H1 (cell line): ENCODE results near the gene SURF1. TPM values are rescaled to one million over a fixed set of nuclear protein-coding genes. Genes with fewer than 3 reads are reported as not detected.

Source experiments
- CBX5 ChIP-seq: fragments of 300-800, 300-1000 bp; sonication (generic); IDR thresholded peaks from 2 replicates; pipeline ENCODE4 v1.7.1; 2016; ENCODE audit warnings: antibody characterized with exemption, low read length, low read depth
- CEBPB ChIP-seq: IDR thresholded peaks from 2 replicates; pipeline ENCODE4 v1.6.1; 2012; ENCODE audit warnings: low read depth, low read length
- CTBP2 ChIP-seq: IDR thresholded peaks from 2 replicates; pipeline ENCODE4 v1.7.0; 2011; ENCODE audit warnings: borderline replicate concordance, mild to moderate bottlenecking, moderate library complexity, mixed read lengths, low read length; ENCODE audit not compliant: insufficient read depth, insufficient read length
- E2F6 ChIP-seq: IDR thresholded peaks from 2 replicates; pipeline ENCODE4 v1.6.1; 2012; ENCODE audit warnings: inconsistent platforms
- HDAC6 ChIP-seq: IDR thresholded peaks from one replicate; pipeline ENCODE4 v1.7.1; 2012; ENCODE audit warnings: low read depth, mild to moderate bottlenecking, inconsistent platforms, low read length, moderate library complexity
- KDM1A ChIP-seq: fragments of 200-600, 300-600 bp; sonication (generic); IDR thresholded peaks from 2 replicates; pipeline ENCODE4 v1.7.1; 2016; ENCODE audit warnings: mild to moderate bottlenecking, low read length, borderline replicate concordance
- polyA plus RNA-seq, 7 experiments: library from polyadenylated mRNA; depleted of rRNA in 3 of 7; stranded (reverse) in 5 of 7; unstranded in 2 of 7; fragments of >200 nt in 5 of 7; fragments of 200-250 nt in 2 of 7; gene quantifications; 1 replicate in 5 of 7; 2 replicates in 1 of 7; 4 replicates in 1 of 7; pipeline versions ENCODE4 v1.2.1 to v1.2.3, GENCODE V29; 2011 to 2013; ENCODE audit warnings: missing spikeins in 2 of 7, mixed read lengths in 2 of 7
- total RNA-seq: library from RNA; stranded (reverse); fragmentation: NEBNext Ultra II Directional; extraction: Animal tissue kit (Norgen Biotek cat#: 25700); gene quantifications from 2 replicates; pipeline ENCODE4 v1.2.1, GENCODE V29; 2021
- TF ChIP-seq, protein P1 (sequence below), 3 experiments: IDR thresholded peaks; 1 replicate in 2 of 3; 2 replicates in 1 of 3; pipeline versions ENCODE4 v1.5.1 to v1.6.1; 2011; ENCODE audit warnings: low read length in 3 of 3, mild to moderate bottlenecking in 3 of 3, inconsistent platforms in 2 of 3, low read depth in 1 of 3, moderate library complexity in 1 of 3; ENCODE audit not compliant: insufficient read depth in 1 of 3; ENCODE audit errors: control extremely low read depth in 1 of 3
- TF ChIP-seq, protein P2 (sequence below): IDR thresholded peaks from 2 replicates; pipeline ENCODE4 v1.6.1; 2012; ENCODE audit warnings: inconsistent platforms

SURF1 gene
- total and polyA plus RNA-seq, 2 of the 8 experiments (the other 6 are each of a cell fraction or from before 2014, with no cell fraction given), result 43.1 to 44.7 TPM

DNA sequence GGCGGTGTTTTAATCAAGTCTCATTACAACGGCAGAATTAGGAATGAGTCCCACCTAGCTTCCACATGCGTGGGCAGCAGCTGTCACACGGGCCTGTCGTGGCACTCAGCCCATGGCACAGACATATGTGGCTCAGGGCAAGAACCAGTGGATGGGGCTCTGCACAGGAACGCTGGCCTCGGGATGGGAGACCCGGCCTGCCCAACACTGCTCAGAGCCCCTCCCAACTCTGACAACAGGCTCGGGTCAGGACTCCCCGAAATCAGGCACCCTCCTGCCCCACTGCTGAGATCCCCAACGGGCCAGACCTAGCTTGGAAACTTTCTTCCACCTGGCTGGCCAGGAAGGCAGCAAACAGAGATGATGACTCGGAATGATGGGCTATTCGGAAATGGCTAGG is 15.4 kb downstream of the SURF1 start (continued):
- TF ChIP-seq, protein P1, sequence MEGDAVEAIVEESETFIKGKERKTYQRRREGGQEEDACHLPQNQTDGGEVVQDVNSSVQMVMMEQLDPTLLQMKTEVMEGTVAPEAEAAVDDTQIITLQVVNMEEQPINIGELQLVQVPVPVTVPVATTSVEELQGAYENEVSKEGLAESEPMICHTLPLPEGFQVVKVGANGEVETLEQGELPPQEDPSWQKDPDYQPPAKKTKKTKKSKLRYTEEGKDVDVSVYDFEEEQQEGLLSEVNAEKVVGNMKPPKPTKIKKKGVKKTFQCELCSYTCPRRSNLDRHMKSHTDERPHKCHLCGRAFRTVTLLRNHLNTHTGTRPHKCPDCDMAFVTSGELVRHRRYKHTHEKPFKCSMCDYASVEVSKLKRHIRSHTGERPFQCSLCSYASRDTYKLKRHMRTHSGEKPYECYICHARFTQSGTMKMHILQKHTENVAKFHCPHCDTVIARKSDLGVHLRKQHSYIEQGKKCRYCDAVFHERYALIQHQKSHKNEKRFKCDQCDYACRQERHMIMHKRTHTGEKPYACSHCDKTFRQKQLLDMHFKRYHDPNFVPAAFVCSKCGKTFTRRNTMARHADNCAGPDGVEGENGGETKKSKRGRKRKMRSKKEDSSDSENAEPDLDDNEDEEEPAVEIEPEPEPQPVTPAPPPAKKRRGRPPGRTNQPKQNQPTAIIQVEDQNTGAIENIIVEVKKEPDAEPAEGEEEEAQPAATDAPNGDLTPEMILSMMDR (IDR thresholded peaks at IDR 0.05; ENCODE audit: control extremely low read depth in 1 of 3, insufficient read depth in 1 of 3, low read depth in 1 of 3, low read length in 3 of 3), result no peak
- TF ChIP-seq E2F6 (no peak), CEBPB (no peak), CBX5 (no peak), HDAC6 (no peak), CTBP2 (no peak), KDM1A (no peak)
- TF ChIP-seq, protein P2, sequence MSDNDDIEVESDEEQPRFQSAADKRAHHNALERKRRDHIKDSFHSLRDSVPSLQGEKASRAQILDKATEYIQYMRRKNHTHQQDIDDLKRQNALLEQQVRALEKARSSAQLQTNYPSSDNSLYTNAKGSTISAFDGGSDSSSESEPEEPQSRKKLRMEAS, result no peak
